Urinary bladder (tissue), 4 donors: ENCODE measurements around the gene CHFR. TPM values are rescaled to one million over a fixed set of nuclear protein-coding genes. Genes with fewer than 3 reads are reported as not detected.
"Not testable (repeated sequence)": the region's sequence is repeated elsewhere in the genome, so short reads cannot be mapped to it uniquely, and the experiment has no call there.

Experiments
- DNase-seq: peaks from one replicate; pipeline ENCODE4 v3.0.0-alpha.2; 2015; ENCODE audit errors: extremely low spot score
- H3K27ac ChIP-seq: one replicate; pipeline ENCODE4 v1.5.1; 2013; ENCODE audit warnings: low read depth, mild to moderate bottlenecking, moderate library complexity
- H3K36me3 ChIP-seq: one replicate; pipeline ENCODE4 v1.6.1; 2013; ENCODE audit warnings: mild to moderate bottlenecking, moderate library complexity; ENCODE audit not compliant: insufficient read depth
- H3K4me1 ChIP-seq: one replicate; pipeline ENCODE4 v1.6.1; 2013; ENCODE audit warnings: mild to moderate bottlenecking, moderate library complexity; ENCODE audit not compliant: insufficient read depth
- H3K4me3 ChIP-seq: one replicate; pipeline ENCODE4 v1.5.1; 2013; ENCODE audit warnings: low read depth, low read length
- WGBS: extraction: QIAGEN DNeasy Blood & Tissue Kit; methylation state at CpG from one replicate; pipeline ENCODE4 v1.1.7; 2013; 5-methylcytosine and 5-hydroxymethylcytosine counted together
- polyA plus RNA-seq: library from polyadenylated mRNA; stranded (reverse); fragments of 200-250 nt; gene quantifications from one replicate; pipeline ENCODE4 v1.2.3, GENCODE V29; 2013
- total RNA-seq: library from RNA; depleted of rRNA; stranded (reverse); fragments of >200 nt; gene quantifications from one replicate; pipeline ENCODE4 v1.2.3, GENCODE V29; 2014
- donor health status: healthy with polysubstance abuse.
- donor health status: healthy.

CHFR gene
- total and polyA plus RNA-seq, 2 donors, result 22.6 to 28.2 TPM

DNA sequence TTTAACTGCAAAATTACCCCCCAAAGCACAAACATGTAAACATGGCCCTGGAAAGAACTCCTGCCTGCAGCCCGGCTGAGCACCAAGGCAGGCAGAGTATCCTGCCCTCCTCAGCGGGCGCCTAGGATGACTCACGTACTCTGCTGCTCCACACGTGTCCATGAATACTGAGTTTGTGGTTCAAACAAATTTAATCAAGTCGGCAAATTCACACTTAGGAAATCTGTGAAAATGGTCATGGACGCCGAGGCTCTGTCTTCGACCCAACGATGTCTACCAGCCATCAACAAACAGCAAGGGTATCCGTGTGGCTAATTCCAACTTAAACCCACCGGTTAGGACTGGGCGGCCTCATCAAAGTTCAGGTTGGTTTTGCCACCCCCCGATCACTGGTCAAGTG is 84.3 kb downstream of the CHFR start:
- Histone ChIP-seq H3K36me3 (peaks cover 5% of the 10 kb centered on the region), H3K4me1 (no peaks in the 10 kb centered on the region), H3K4me3 (no peak overlapping the region), H3K27ac (no peak overlapping the region)
- DNase-seq, result no peak
- 96% methylated on average over 14 of the region's 14 CpGs for WGBS

GRCh38 chr12:132801741-132802140 is 85.7 kb downstream of the CHFR start:
- no peak overlapping the region for H3K4me3 ChIP-seq
- no peaks in the 10 kb centered on the region for H3K4me1 ChIP-seq
- no peak overlapping the region for H3K27ac ChIP-seq
- peaks cover 5% of the 10 kb centered on the region for H3K36me3 ChIP-seq
- 93% methylated on average over 28 of the region's 28 CpGs for WGBS
- DNase-seq, result no peak

- peaks cover 6% of the 10 kb centered on the region for H3K36me3 ChIP-seq
- no peak for DNase-seq
- WGBS, result 91% methylated on average over 15 of the region's 15 CpGs
Measured at GRCh38 chr12:132798836-132799235, 88.6 kb downstream of the CHFR start.

DNA sequence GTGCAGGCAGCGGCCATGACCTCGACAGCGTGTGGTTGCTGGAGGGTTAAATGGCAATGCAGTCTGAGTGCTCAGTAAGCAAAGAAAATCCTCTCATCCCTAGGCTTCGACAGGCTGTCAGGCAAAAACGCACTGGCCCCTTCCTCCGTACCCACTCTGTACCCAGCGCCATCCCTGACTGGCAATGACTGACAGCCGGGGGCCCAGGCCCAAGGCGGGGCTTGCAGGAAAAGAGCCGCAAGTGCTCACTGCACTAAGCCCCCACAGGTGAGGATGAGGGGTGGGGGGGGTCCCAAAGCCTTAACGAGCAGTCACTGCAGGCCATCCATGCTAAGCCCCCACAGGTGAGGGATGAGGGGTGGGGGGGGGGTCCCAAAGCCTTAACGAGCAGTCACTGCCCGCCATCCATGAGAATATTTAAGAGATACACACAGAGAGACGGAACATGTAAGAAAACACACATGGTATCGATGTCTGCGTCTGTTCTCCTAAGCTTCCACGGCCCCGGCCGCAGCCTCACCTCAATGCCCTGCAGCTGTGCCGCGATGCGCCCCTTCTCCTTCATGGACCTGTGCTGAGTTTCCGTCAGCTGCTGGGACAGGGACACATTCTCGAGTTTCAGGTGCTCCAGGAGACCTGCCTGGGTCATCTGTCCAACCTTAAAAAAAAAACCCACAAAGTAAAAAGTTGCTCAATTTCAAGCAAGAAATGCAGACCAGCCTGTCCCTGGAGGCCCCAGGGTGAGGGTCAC is 89.4 kb downstream of the CHFR start:
- H3K36me3 ChIP-seq, result peaks cover 6% of the 10 kb centered on the region
- no peaks in the 10 kb centered on the region for H3K4me1 ChIP-seq
- WGBS, result 94% methylated on average over 24 of the region's 24 CpGs
- no peak for DNase-seq
- H3K4me3 ChIP-seq, result no peak overlapping the region
- no peak overlapping the region for H3K27ac ChIP-seq

More at GRCh38 chr12:132798836-132799235, 88.6 kb downstream of the CHFR start:
- Histone ChIP-seq H3K4me1 (no peaks in the 10 kb centered on the region), H3K27ac (no peak overlapping the region), H3K4me3 (no peak overlapping the region)

- H3K36me3 ChIP-seq, result peaks cover 7% of the 10 kb centered on the region
- 94% methylated on average over 14 of the region's 14 CpGs for WGBS
- H3K4me1 ChIP-seq, result no peaks in the 10 kb centered on the region
Measured at GRCh38 chr12:132795847-132796246, 91.6 kb downstream of the CHFR start.

DNA sequence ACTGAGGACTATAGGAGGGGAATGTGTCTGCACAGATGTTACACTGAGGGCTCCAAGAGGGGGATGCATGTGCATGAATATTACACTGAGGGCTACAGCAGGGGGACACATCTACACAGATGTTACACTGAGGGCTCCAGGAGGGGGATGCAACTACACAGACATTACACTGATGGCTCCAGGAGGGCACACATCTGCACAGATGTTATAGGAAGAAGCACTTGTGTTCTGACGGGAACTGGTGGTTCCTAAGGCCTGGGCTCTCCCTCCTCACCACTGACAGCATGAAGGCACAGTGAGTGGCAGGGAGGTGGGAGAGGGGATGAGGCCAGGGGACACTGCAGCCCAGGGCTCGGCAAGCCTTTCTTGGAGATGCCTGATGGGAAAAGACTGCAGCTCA is 95.5 kb downstream of the CHFR start:
- not testable (repeated sequence) for H3K27ac ChIP-seq, H3K36me3 ChIP-seq, H3K4me1 ChIP-seq, H3K4me3 ChIP-seq, DNase-seq
- 95% methylated on average over 2 of the region's 2 CpGs for WGBS

More at GRCh38 chr12:132795847-132796246, 91.6 kb downstream of the CHFR start:
- no peak overlapping the region for H3K4me3 ChIP-seq
- H3K27ac ChIP-seq, result no peak overlapping the region
- no peak for DNase-seq

GRCh38 chr12:132789099-132789471 is 98.3 kb downstream of the CHFR start:
- Histone ChIP-seq H3K4me1 (no peaks in the 10 kb centered on the region), H3K36me3 (peaks cover 7% of the 10 kb centered on the region)
- WGBS, result 95% methylated on average over 21 of the region's 21 CpGs

DNA sequence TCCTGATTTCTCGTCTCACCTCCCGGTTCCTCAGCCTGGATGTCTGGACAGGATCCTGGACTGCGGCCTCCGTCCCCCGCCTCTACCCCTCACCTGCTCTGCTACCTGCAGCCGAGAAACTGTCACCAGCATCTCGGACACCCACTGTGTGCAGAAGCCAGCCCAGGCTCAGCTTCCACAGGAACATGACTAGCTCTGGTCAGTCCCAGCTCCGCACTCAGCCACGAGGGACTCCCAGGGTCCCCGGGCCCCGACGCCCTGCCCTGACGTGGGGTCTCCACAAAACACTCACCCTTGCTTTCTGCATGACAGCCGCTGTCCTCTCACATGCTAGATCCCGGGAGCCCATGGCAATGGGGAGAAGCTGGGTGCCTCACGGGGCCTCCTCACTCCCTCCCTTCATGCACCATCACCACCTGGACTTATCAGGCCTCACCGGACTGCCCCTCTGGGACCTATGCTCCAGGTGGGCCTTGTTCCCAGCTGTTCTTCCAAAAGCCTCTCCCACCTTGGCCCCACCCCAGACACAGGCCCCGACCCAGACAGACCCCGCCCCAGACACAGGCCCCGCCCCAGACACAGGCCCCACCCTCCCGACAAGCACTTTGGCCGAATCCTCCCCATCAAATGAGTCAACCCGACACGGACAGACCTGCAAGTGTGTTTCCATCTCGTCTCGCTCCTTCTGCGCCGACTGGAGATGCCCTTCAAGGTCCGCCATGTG is 98.9 kb downstream of the CHFR start:
- Histone ChIP-seq H3K4me1 (no peaks in the 10 kb centered on the region), H3K36me3 (peaks cover 7% of the 10 kb centered on the region), H3K4me3 (no peak overlapping the region), H3K27ac (no peak overlapping the region)
- WGBS, result 97% methylated on average over 29 of the region's 29 CpGs
- DNase-seq, result no peak

More at GRCh38 chr12:132789099-132789471, 98.3 kb downstream of the CHFR start:
- DNase-seq, result no peak
- no peak overlapping the region for H3K27ac ChIP-seq
- H3K4me3 ChIP-seq, result no peak overlapping the region

GRCh38 chr12:132787877-132788276 is 99.5 kb downstream of the CHFR start:
- H3K4me3 ChIP-seq, result no peak overlapping the region
- WGBS, result 93% methylated on average over 15 of the region's 15 CpGs
- peaks cover 7% of the 10 kb centered on the region for H3K36me3 ChIP-seq

DNA sequence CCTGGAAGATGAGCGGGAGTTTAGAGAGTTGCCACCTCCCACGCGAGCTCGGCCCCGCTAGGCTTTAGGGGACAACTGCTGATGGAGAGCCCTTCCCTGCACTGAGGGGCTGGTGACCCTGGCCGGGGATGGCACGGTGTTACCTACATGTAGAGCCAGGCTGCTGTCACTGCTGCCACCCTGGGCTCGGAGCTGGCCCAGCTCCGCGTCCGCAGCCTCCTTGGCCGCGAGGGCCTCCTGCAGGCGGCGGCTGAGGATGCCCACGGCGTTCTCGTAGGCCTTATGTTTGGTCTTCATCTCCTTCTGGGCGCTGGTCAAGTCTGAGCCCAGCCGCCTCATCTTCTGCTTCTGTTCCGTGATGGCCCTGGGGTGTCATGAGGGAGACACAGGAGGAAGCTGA is 101.2 kb downstream of the CHFR start:
- Histone ChIP-seq H3K27ac (no peak overlapping the region), H3K4me3 (no peak overlapping the region), H3K36me3 (peaks cover 6% of the 10 kb centered on the region), H3K4me1 (no peaks in the 10 kb centered on the region)
- DNase-seq, result no peak
- WGBS, result 93% methylated on average over 21 of the region's 21 CpGs

More at GRCh38 chr12:132787877-132788276, 99.5 kb downstream of the CHFR start:
- no peak for DNase-seq
- H3K27ac ChIP-seq, result no peak overlapping the region
- no peaks in the 10 kb centered on the region for H3K4me1 ChIP-seq

- H3K27ac ChIP-seq, result no peak overlapping the region
- WGBS, result 83% methylated on average over 9 of the region's 9 CpGs
- H3K4me1 ChIP-seq, result no peaks in the 10 kb centered on the region
- DNase-seq, result no peak
- H3K36me3 ChIP-seq, result peaks cover 4% of the 10 kb centered on the region
- no peak overlapping the region for H3K4me3 ChIP-seq
Measured at GRCh38 chr12:132784580-132784979, 102.8 kb downstream of the CHFR start.

GRCh38 chr12:132783917-132784531 is 103.4 kb downstream of the CHFR start:
- H3K27ac ChIP-seq, result no peak overlapping the region
- 82% methylated on average over 22 of the region's 22 CpGs for WGBS
- peaks cover 3% of the 10 kb centered on the region for H3K36me3 ChIP-seq
- H3K4me1 ChIP-seq, result no peaks in the 10 kb centered on the region
- H3K4me3 ChIP-seq, result no peak overlapping the region
- DNase-seq, result no peak
